Measurements from ENCODE around the gene SLC8A1.
A peak's percentile ranks its signal among the peaks of the same experiment; 100 is the strongest.

SLC8A1 gene

DNA sequence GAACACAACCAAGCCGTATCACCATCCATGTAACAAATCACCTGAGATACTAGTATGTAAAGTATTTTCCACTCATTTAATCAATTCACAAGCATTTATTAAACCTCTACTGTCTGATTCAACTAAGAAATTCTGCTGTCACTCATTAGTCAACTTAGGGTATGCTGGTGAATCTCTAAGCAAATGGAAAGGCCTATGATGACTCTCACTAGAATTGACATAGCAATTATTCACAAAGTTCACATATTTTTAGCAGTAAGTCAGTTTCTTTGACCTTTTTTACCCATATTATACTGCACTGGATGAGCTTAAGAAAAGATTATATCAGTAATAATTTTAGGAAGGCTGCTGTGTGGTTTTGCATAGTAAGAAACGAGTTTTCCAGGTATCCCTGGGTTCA lies 130.1 kb downstream of the SLC8A1 start:
- DNase-seq (ENCODE audit: insufficient read length, low spot score) (no peak), FAIRE-seq (no peak)

DNA sequence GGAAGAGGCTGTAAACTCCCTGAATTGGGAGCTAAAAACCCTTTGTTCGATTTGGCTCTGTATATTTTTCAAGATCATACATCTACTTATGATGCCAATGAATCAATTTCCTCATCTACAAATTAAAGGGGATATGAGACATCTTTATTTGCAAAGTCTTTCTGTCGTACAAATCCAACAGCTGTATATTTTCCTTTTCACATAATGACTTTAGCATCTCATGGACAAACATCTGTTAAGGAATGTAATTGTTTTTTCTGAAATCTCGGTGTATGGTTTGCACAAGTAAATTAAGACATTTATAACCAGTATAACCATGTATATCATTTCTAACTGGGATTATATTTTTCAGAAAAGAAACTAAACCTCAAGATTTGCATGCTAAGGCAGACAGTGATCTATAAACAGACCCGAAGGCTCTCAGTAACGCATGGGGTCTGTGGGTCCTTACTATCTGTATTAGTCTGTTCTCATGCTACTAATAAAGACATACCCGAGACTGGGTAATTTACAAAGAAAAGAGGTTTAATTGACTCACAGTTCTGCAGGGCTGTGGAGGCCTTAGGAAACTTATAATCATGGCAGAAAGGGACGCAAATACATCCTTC lies 130.8 kb downstream of the SLC8A1 start:
- DNase-seq (ENCODE audit: insufficient read length, low spot score) = no peak
- no peak for FAIRE-seq

DNA sequence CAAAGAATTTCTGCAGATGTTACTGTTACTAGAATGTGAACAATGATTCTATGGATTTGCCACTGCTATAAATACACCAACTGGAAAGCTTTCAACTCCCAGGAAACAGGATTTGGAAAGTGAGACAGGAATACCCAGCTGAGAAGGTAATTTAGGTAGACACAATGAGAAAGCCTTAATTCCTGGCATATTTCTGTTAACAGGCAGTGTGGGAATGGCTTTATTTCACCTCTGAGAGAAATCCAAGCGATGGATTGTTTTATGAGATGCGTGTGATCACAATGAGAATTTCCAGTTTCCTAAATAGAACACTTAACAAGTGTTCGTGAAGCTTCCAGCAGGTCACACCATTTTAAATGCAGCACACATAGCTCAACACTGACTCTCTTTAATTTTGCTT lies 133.0 kb downstream of the SLC8A1 start:
- FAIRE-seq = no peak
- no peak for DNase-seq (ENCODE audit: insufficient read length, low spot score)

DNA sequence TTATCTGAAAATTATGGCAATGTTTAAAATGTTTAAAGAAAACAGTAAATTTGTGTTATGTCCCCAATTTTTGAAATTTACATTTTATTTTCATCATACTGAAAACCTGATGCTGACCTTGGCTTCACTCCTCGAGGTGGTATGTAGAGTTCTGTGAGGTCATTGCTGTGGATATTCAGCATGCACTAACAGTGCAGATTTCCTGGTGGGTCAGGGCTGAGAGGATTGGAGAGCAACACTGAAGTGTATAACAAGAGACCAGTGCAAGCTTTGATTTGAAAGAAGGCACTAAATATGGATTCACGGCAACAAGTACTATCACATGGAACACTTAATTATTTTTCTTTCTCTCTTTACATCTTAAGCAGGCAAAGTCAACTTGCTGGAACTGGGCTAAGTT lies 134.1 kb downstream of the SLC8A1 start:
- FAIRE-seq (no peak), DNase-seq (ENCODE audit: insufficient read length, low spot score) (no peak)

DNA sequence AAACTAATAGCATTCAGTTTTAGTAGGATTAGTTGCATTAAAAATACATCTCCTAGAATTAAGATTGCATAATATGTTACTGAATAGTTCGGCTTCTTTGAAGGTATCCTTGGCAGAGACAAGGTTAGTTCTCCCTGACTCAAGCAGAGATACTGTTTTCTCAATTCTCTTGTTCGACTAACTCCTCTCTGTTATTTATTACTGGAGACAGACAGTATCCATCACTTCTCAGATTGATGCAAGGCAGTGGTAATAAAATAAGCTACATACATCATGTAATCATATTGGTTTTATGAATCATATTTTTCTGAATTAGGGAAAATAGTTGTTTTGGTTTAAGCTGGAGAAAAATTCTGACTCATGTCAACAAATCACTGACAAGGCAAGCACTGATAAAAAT lies 134.8 kb downstream of the SLC8A1 start:
- no peak for FAIRE-seq
- peak; percentile 8 for DNase-seq (ENCODE audit: insufficient read length, low spot score)

DNA sequence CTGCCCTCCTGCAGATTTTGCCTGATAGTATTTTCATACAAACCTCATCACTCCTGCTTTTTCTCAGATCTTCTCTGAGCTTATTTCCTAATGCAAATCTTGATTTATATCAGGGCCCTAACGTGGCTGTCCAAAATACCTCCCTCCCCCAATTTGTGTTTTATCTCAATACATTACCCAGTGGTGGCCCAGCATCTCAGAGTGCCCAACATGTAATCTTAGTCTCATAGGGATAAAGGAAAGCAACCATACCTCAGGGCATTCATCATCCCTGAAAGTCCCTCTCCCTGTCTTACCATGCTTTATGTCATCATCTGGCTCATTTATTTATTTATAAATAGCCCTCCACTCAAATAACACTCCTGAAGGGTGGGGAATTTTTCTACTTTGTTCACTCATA lies 135.3 kb downstream of the SLC8A1 start:
- FAIRE-seq = no peak
- DNase-seq (ENCODE audit: insufficient read length, low spot score) = no peak

DNA sequence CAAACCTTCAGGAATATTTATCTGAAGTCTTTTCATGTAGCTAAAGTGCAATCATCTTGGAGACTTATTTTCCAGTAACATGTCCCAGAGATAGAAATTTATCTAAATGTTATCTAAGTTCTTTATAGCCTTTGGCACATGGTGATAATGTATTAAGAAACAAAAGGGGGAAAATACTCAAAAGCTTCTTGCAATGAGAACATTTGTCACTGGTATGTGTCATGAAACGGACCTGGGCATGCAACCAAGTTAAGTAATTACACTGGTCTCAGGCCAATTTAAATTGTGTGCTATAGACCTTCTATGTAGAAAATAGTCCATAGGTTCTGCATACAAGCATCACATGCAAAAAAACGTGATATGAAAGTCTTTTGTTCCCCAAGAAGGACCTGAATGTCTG lies 136.2 kb downstream of the SLC8A1 start:
- FAIRE-seq (no peak), DNase-seq (ENCODE audit: insufficient read length, low spot score) (no peak)

DNA sequence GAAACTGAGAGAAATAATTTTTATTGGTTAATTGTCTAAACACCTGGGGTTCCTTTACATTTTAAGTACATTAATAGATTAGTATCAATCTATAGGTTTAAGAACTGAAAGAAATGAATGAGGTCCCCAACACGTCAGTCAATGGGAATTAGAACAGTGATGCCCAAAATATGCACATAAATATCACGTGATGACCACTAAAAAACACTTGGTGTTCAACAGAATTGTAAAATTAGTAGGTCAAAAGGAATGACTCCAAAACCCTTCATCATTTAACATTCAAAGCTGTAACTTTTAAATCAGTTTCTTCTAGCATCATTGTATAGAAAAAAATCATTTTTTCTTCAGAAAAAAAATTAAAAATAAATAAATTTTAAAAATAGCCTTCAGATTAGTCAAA lies 140.9 kb downstream of the SLC8A1 start:
- no peak for FAIRE-seq
- DNase-seq (ENCODE audit: insufficient read length, low spot score) = no peak

DNA sequence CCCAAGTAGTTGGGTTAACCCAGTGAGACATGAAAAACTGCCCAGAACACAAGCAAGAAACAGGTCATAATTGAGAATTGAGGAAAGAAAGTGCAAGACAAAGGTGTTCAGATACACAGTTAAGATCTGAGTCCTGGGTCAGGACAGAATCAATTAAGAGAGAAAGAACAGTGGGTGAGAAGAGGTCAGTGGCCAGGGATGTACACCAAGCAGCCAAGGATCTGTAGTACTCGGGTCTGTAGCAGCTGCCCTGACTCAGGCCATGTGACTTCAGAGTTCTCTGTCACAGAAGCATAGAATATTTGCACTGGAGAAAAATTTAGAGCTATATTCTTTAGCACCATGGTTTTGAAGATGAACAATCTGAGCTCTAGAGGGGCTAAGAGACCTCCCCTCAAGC lies 141.6 kb downstream of the SLC8A1 start:
- no peak for FAIRE-seq
- no peak for DNase-seq (ENCODE audit: insufficient read length, low spot score)

DNA sequence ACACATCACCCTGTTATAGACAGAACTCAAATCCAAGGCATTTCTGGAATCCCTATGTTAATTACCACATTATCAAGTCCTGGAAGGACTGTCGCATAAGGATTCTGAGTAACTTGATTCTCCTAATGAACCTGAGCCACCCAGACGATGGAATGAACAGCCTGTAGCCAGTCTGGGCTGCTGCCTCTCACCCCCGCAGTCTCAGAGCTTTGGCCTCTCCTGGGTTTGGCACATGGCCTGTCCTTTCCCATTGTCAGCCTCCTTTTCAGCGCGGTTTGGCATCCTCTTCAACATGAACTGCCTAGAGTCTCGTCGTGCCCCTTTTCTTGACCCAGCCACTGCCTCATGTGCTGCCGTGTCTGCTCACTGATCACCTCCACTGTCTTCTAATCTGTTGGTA lies 147.6 kb downstream of the SLC8A1 start:
- DNase-seq (ENCODE audit: insufficient read length, low spot score) (no peak), FAIRE-seq (no peak)

DNA sequence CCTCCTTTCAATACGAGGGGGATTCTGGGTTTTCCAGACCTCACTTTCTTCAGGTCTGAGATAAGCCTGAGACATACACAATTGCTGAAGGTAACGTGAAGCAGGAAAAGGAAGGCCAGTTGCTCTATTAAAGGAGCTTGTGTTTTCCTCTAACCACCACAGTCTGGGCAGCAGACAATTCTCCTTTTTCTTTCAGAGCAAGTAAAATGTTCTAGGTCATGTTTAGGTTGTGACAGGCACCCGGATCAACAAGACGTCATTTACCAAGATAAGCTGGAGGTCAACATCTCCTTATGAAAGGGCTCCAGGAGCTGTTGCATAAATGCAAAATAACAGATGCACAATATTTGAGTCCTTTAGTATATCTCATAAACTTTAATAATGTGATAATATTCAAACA lies 148.1 kb downstream of the SLC8A1 start:
- DNase-seq (ENCODE audit: insufficient read length, low spot score) (no peak), FAIRE-seq (no peak)

DNA sequence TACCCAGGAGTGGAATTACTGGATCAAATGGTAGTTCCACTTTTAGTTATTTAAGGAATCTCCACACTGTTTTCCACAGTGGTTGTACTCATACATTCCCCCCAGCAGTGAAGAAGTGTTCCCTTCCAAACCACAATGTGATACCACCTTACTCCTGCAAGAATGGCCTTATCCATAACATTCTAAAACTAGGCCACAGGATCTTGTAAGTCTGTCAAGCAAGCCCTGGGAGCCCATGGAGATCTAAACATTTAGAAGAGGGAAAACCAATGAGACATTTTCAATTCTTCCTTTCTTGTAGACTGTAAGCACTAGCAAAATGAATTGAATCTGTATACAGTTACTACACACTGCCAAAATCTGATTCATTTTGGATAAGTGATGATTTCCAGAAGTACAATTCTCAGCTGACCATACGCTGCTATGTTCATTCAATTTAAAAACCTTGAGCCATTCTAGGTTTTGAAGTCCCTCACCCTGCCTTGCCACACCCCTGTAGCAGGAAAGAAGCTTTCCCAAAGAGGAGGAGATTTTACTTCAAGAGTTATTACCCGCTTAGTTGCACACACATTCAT lies 149.1 kb downstream of the SLC8A1 start:
- DNase-seq (ENCODE audit: insufficient read length, low spot score) (no peak), FAIRE-seq (no peak)

DNA sequence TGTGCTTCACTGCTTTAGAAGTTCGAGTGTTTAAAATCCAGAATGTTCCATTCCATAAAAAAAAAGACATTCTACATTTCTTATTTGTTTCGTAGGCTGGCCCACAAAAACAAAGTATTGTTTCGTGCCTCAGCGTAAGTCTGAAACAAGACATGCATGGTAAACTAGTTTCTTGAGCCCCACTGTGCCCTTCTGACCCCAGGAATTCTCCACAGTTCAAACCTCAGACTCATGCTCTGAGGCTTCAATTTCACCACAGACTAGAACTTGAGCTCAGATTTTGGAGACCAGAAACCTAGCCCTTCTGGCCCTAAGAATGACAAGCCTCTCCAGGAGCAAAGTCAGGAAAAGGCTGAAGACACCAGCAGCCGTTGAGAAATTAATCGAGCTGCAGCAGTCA lies 151.5 kb downstream of the SLC8A1 start:
- FAIRE-seq = no peak
- no peak for DNase-seq (ENCODE audit: insufficient read length, low spot score)

DNA sequence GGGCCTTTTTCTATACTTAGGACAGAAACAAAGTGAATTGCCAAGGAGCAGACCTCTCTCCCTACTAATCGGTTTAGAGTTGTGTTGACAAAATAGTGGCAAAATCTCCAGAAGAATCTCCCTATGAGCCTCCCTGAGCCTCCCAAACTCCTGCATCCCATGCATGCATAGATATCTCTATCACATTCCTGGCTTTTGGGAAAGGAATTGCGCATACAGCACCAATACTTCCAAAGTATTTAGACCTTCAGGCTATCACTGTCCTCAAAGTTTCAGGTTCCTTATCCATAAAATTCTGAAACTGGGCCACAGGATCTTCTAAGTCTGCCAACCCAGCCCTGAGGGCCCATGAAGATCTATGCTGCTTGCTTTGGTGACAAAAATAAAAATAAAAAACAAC lies 152.1 kb downstream of the SLC8A1 start:
- FAIRE-seq (no peak), DNase-seq (ENCODE audit: insufficient read length, low spot score) (no peak)

DNA sequence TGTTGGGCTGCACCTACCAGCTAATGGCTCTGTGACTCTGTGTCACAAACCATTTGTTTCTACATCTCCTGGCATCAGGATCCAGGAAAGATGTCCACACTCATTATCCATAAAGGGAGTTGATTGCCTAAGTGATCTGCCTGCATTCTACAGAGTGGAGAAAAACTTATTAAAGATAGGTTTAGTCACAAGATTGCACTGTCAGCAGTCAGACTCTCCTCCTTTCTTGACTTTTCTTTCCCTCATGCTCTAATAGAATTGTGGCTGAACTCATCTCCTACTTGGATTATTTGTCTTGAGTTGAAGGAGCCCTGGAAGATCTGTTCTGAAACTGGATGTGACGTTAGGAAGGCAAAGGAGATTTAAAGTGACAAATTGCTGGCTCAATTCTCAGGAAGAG lies 152.7 kb downstream of the SLC8A1 start:
- DNase-seq (ENCODE audit: insufficient read length, low spot score) = no peak
- FAIRE-seq = no peak

DNA sequence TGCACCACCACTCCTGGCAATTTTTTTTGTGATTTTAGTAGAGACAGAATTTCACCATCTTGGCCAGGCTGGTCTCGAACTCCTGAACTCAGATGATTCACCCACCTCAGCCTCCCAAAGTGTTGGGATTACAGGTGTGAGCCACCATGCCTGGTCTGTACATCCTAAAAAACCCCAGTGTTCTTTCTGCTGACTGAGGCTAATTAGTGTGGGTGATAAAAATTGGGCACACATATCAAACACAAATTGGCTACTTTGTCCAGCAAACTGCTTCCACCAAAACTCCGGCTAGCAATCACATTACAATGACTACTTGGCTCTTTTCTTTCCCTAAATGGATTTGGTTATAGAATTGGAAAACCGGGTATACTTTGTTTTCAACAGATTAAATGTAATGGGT lies 153.9 kb downstream of the SLC8A1 start:
- FAIRE-seq = no peak

DNA sequence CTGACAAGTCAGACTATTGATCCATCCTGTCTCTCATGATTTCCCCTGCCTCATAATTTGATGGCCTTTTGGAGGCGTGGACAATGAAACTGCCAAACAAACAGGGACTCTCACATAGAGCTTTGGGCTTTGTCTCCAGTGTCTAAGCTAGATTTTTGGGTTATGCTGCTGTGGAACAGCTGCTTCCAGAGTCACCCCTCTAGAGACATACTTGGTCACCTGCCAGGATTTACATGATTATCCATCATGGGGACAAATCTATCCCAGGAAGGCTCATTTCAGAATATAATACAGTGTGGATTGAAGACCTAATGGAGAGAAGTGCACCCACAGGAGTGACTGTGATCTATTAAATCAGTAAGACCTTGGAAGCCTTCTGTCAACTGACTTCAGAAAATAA lies 159.6 kb downstream of the SLC8A1 start:
- FAIRE-seq (no peak), DNase-seq (ENCODE audit: insufficient read length, low spot score) (no peak)

More for the DNA sequence above, 153.9 kb downstream of the SLC8A1 start:
- no peak for DNase-seq (ENCODE audit: insufficient read length, low spot score)

DNA sequence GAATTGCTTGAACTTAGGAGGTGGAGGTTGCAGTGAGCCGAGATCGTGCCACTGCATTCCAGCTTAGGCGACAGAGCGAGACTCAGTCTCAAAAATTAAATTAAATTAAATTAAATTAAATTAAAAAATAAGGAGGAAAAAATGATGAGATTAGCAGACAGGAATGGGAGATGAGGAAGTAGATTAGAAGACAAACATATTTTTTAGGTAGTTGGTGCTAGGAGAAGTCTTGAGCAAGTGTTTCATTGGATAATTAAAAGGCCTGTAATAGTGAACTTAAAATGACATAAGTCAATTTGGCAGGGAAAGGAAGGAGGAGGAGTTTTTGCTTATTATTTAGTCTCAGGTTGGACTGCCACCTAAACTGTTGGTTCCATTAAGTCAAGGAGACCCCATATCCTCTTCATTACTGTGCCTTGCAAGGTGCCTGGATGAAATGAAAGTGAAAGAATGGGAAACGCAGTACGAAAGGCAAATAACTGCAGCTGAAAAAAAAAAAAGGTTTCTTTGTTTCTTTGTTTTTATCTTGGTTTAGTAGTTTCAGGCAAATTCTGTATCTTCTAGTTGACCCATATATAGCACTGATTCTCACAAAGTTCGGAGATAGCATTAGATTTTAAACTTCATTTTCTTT lies 162.0 kb downstream of the SLC8A1 start:
- FAIRE-seq = no peak

DNA sequence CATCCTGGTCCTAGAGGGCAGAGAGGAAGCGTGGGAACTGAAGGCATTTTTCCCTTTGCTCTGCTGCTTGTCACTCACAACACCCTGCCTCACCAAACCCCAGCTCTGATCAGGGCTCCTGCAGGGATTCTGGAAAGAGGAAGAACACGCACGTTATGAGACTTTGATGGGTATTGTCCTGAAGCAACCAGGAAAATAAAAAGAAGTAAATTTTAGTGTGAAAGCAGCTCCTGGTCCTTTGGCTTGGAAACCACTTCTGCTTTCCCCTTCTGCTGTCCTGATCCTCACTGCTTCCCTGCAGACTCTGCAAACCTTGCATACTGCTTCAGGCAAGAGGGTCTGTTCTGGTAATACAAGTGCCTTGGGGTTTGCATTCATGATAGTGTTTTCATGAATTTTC lies 164.1 kb downstream of the SLC8A1 start:
- FAIRE-seq (no peak), DNase-seq (ENCODE audit: insufficient read length, low spot score) (no peak)

More for the DNA sequence above, 162.0 kb downstream of the SLC8A1 start:
- no peak for DNase-seq (ENCODE audit: insufficient read length, low spot score)

DNA sequence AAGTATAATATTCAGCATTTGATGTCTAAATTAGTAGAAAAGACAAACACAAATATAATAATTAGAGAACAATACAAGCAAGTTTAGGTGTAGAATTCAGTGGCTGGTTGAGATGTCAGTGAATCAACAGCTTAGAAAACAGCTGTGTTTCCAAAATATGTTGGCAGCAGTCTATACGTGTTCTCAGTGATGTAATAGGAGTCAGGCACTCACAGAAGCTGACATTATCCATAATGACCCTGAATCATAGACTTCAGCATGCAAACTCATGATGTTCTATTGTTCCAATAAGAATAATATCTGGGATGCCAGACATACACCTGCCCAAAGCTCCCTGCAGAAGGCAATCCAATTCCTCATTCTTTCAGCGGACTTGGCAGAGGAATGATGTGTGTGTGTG lies 164.7 kb downstream of the SLC8A1 start:
- DNase-seq (ENCODE audit: insufficient read length, low spot score) (no peak), FAIRE-seq (no peak)

DNA sequence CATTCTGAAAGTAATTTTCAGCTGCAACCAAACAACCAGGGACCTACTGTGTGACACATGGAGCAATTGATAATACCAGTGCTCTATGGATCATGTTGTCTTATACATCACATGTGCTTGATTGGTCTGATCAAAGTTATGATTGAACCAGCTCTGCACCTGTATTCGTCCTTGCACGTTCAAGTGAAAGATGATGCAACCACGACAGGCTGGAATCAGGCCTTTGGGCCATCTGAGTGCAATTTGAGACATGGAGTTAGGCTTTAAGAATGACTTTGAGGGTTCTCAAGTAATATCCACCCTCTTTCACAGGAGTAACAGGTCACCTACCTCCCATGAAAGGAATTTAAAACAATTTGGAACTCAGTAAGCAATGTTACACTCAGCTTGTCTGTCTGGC lies 165.2 kb downstream of the SLC8A1 start:
- FAIRE-seq (no peak), DNase-seq (ENCODE audit: insufficient read length, low spot score) (no peak)

DNA sequence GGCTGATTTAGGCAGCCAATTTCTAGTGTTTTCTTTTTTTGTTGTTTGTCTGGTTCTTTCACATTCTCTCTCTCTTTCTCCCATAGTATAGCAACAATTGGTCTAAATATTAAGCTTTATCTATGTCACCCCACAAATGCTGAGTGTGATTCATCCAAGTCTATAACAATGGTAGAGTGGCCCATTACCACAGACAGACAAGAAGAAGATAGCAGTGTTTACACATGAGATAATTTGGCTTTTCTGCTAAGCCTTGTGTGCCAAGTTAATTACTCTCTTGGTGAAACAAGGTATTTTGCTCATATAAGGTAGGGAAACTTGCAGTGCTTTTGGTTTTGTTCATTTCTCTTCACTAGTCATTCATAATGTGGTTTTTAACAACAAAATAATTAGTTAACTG lies 166.5 kb downstream of the SLC8A1 start:
- FAIRE-seq = no peak

DNA sequence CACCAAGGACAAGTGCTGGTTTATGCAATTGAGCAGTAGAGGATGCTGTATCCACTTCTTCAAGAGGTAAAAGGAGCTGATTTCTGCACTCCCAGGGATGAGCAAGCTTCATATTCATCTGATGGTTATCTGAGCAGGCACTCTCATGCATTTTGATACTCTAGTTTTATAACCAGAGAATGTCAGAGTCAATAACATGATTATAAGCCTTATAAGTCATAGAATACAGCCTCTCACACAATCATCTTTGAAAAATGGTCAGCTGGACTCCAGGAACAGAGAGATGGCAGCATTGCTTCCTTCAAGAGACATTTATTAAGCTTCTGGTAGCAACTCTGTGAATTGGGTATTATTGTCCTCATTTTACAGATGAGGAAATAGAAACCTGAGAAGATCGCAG lies 167.1 kb downstream of the SLC8A1 start:
- FAIRE-seq (no peak), DNase-seq (ENCODE audit: insufficient read length, low spot score) (no peak)

More for the DNA sequence above, 166.5 kb downstream of the SLC8A1 start:
- DNase-seq (ENCODE audit: insufficient read length, low spot score) = no peak
